ENCODE measurements around the gene RIMKLB.
A peak's percentile ranks its signal among the peaks of the same experiment; 100 is the strongest.

The RIMKLB gene

GRCh38 chr12:8770499-8770898, 72.7 kb downstream of the RIMKLB start:
- H3K27ac ChIP-seq: no peak overlapping the region

GRCh38 chr12:8771072-8771471, 73.3 kb downstream of the RIMKLB start:
- no peaks in the 10 kb centered on the region for H3K27me3 ChIP-seq (replicated peaks)
- H3K36me3 ChIP-seq (replicated peaks): no peaks in the 10 kb centered on the region
- in situ Hi-C loops (cut with HindIII; ENCODE audit: low pct_ligation_motif_present, low sequenced_read_pairs): no loop called here
- H3K4me3 ChIP-seq (ENCODE audit: low read depth, low read length): no peak overlapping the region
- TF ChIP-seq CTCF (IDR thresholded peaks at IDR 0.05; ENCODE audit: low read depth, low read length, missing control alignments): no peak
- DNase-seq: no peak
- H3K27ac ChIP-seq: no peak overlapping the region

More at GRCh38 chr12:8770499-8770898, 72.7 kb downstream of the RIMKLB start:
- in situ Hi-C loops (cut with HindIII; ENCODE audit: low pct_ligation_motif_present, low sequenced_read_pairs): no loop called here
- DNase-seq: no peak
- no peak for TF ChIP-seq CTCF (IDR thresholded peaks at IDR 0.05; ENCODE audit: low read depth, low read length, missing control alignments)
- no peak overlapping the region for H3K4me3 ChIP-seq (ENCODE audit: low read depth, low read length)
- no peaks in the 10 kb centered on the region for H3K27me3 ChIP-seq (replicated peaks)
- no peaks in the 10 kb centered on the region for H3K36me3 ChIP-seq (replicated peaks)

- Histone ChIP-seq H3K27ac (no peak overlapping the region), H3K36me3 (replicated peaks) (no peaks in the 10 kb centered on the region), H3K27me3 (replicated peaks) (no peaks in the 10 kb centered on the region), H3K4me3 (ENCODE audit: low read depth, low read length) (no peak overlapping the region)
- no peak for DNase-seq
- TF ChIP-seq CTCF (IDR thresholded peaks at IDR 0.05; ENCODE audit: low read depth, low read length, missing control alignments): no peak
- in situ Hi-C loops (cut with HindIII; ENCODE audit: low pct_ligation_motif_present, low sequenced_read_pairs): no loop called here
Measured at GRCh38 chr12:8773461-8773860, 75.7 kb downstream of the RIMKLB start.

- Histone ChIP-seq H3K27me3 (replicated peaks) (no peaks in the 10 kb centered on the region), H3K27ac (no peak overlapping the region), H3K4me3 (ENCODE audit: low read depth, low read length) (no peak overlapping the region), H3K36me3 (replicated peaks) (no peaks in the 10 kb centered on the region)
- no peak for DNase-seq
- in situ Hi-C loops (cut with HindIII; ENCODE audit: low pct_ligation_motif_present, low sequenced_read_pairs): no loop called here
- no peak for TF ChIP-seq CTCF (IDR thresholded peaks at IDR 0.05; ENCODE audit: low read depth, low read length, missing control alignments)
Measured at GRCh38 chr12:8779281-8779680, 81.5 kb downstream of the RIMKLB start.

- in situ Hi-C loops (cut with HindIII; ENCODE audit: low pct_ligation_motif_present, low sequenced_read_pairs): no loop called here
- no peak overlapping the region for H3K4me3 ChIP-seq (ENCODE audit: low read depth, low read length)
- no peak for TF ChIP-seq CTCF (IDR thresholded peaks at IDR 0.05; ENCODE audit: low read depth, low read length, missing control alignments)
- H3K36me3 ChIP-seq (replicated peaks): no peaks in the 10 kb centered on the region
- no peaks in the 10 kb centered on the region for H3K27me3 ChIP-seq (replicated peaks)
- no peak overlapping the region for H3K27ac ChIP-seq
- no peak for DNase-seq
Measured at GRCh38 chr12:8779862-8780261, 82.1 kb downstream of the RIMKLB start.

GRCh38 chr12:8780389-8780788, 82.6 kb downstream of the RIMKLB start:
- Histone ChIP-seq H3K27me3 (replicated peaks) (no peaks in the 10 kb centered on the region), H3K4me3 (ENCODE audit: low read depth, low read length) (no peak overlapping the region), H3K27ac (no peak overlapping the region), H3K36me3 (replicated peaks) (no peaks in the 10 kb centered on the region)
- peak; percentile 46 for DNase-seq
- in situ Hi-C loops (cut with HindIII; ENCODE audit: low pct_ligation_motif_present, low sequenced_read_pairs): no loop called here
- TF ChIP-seq CTCF (IDR thresholded peaks at IDR 0.05; ENCODE audit: low read depth, low read length, missing control alignments): peak; percentile 56

All from brain microvascular endothelial cell (primary cell).